GM21515 (cell line): ENCODE results near the gene GCSAML.
"Not testable (repeated sequence)": the region's sequence is repeated elsewhere in the genome, so short reads cannot be mapped to it uniquely, and the experiment has no call there.

Experiments
- ATAC-seq: cut with Tn5 transposase; IDR thresholded peaks from one replicate; pipeline ENCODE4 v1.9.1; 2021; ENCODE audit not compliant: unreplicated experiment

The GCSAML gene

DNA sequence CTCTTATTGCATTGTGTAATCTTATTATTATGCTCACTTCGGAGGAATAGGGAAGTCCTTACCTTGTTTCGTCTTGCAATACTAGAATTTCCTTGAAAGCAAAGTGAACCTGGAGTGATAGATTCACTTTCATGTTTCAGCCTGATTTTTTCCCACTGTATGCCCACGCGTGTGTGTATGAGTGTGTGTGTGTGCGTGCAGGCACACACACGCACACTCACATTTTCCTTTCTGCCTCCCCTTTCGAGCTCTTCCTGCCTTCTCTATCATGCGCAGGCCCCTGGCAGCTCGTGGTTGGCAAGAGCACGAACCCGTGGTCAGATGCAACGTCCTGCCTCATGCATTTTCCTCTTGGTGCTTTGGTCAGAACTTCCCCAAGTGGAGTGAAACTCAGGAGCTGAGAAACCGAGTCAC lies at the start of gene GCSAML:
Gene GCSAML (plus strand): TSS at position 366 of the 414 bp plus-strand sequence. CDS start 58 bp downstream, outside the sequence.
- ATAC-seq: no peak

- ATAC-seq: no peak
Measured at GRCh38 chr1:247500865-247501264, 48.1 kb upstream of the GCSAML start.

GRCh38 chr1:247506831-247507230 lies 42.1 kb upstream of the GCSAML start:
- no peak for ATAC-seq

GRCh38 chr1:247517795-247518612 lies 30.9 kb upstream of the GCSAML start:
- ATAC-seq: no peak

GRCh38 chr1:247518613-247518891 lies 30.4 kb upstream of the GCSAML start:
- no peak for ATAC-seq

GRCh38 chr1:247521886-247522285 lies 27.0 kb upstream of the GCSAML start:
- not testable (repeated sequence) for ATAC-seq

DNA sequence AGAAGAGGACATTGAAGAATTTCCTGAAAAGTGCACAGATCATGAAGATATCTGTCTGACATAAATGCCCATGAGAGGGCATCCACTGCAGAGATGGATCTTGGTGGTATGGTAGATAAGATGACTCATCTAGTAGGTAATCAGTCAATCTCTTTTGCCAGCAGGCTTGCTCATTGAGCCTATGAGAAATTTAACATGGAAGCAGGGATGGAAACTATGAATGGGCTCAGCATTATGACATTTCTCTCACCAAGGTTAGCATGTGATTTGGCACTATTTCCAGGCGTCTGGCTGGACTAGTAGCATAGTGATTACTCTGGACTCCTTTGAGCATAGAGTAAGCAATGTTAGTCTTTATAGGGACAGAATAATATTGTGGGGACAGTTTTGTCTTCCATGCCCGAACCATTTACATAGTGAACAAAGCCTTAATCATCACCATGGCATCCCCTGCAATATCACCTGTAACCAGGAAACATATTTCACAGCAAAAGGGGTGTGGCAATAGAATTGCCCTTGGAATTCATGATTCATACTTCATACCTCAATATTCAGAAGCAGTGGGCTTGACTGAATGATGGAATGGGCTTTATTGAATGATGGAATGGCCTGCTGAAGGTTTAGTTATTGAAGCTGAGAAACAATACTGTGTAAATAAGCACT lies 20.0 kb upstream of the GCSAML start:
- no peak for ATAC-seq

- no peak for ATAC-seq
Measured at GRCh38 chr1:247529771-247530355, 19.1 kb upstream of the GCSAML start.

GRCh38 chr1:247530785-247531184 lies 18.1 kb upstream of the GCSAML start:
- no peak for ATAC-seq

GRCh38 chr1:247531937-247532336 lies 17.0 kb upstream of the GCSAML start:
- no peak for ATAC-seq

DNA sequence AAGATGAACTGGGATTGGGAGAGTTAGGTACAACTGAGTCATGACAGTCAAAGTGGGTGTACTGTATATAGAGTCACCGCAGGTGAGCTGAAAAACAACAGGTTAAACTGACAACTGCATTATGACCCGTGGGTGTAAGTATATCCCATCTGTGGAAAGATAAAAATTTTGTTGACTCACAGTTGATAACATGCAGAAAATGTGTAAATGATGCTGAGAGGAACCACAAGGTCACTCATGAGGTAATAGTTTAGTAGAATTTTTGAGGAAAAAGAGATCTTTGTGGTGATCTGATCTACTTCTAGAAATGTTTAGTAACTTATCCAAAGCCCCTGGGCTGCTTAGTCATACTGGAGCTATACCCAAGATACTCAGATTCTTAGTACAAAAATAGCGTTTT lies 13.5 kb upstream of the GCSAML start:
- no peak for ATAC-seq

DNA sequence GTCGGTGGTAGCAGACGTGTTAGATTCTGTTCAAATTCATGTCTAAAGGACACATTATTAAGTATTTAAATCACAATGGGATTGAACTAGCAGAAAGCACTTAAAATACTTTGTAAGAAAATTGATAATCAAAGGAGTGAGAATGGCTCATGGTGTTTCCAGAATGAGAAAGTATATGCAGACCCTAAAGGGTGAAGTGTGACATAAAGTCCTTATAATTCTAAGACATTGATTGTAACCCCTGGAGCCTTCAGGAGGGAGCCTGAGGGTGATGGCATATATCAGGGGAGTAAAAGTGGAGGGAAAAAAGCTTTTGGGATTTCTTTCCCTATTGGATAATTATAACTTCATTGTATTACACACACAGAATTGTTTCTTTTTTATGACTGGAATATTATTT lies 12.6 kb upstream of the GCSAML start, which contains the start of gene OR2C3:
Gene OR2C3 (minus strand): TSS at position 101 of the 400 bp plus-strand sequence. CDS start 3,929 bp downstream, outside the sequence.
- ATAC-seq: no peak

DNA sequence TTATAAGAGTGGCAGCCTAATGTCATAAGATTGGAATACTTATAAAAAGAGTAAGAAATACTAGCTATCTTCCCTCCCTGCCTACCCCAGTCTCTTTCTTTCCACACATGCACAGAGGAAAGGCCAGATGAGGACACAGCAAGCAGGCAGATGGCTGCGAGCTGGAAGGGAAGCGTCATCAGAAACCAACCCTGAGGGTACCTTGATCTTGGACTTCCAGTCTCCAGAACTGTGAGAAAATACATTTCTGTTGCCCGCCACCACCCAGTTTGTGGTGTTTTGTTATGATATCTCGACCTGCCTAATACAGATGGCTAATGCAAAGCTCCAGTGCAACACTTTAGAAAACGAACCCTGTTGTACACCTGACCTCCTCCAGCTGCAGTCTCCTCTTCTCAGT lies 10.4 kb upstream of the GCSAML start:
- ATAC-seq: no peak

- no peak for ATAC-seq
Measured at GRCh38 chr1:247539215-247539614, 9.7 kb upstream of the GCSAML start.

GRCh38 chr1:247540581-247540980 lies 8.4 kb upstream of the GCSAML start:
- ATAC-seq: no peak

GRCh38 chr1:247542811-247543210 lies 6.1 kb upstream of the GCSAML start:
- ATAC-seq: no peak

GRCh38 chr1:247548092-247548491 lies 842 bp upstream of the GCSAML start:
- no peak for ATAC-seq

- ATAC-seq: no peak
Measured at GRCh38 chr1:247551721-247552120, 2.8 kb downstream of the GCSAML start.

- ATAC-seq: no peak
Measured at GRCh38 chr1:247552231-247552630, 3.3 kb downstream of the GCSAML start.

DNA sequence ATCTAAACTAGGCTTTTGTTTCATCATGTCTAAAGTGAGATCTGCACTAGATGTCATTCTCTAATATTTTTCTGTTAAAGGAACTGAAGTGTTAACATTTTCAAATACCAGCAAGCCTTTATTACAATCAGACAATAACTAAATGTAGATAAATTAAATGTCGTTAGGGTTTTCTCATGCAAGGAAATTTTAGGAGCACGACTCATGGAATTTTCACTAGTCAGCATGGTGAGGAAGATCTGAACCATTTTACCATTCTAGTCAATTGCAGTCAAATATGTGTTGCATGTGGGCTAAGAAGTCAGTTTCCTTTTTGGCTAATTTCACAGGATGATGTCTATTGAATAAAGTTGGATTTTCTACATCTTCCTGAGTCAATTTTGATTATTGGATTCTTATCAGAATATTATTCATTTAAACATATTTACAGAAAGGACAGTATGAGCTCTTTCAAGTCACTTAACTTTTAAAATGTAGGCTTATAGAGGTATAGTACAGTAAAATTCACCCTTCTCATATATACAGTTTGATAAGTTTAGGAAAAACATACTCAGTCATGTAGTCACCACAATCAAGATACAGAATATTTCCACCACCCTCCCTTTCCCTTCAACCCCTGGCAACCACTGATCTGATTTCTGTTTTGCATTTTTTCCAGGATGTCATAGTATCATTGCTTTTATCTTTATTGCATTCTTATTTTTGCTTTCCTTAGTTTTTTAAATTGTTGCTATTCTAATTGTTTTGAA lies 9.2 kb downstream of the GCSAML start:
- no peak for ATAC-seq

DNA sequence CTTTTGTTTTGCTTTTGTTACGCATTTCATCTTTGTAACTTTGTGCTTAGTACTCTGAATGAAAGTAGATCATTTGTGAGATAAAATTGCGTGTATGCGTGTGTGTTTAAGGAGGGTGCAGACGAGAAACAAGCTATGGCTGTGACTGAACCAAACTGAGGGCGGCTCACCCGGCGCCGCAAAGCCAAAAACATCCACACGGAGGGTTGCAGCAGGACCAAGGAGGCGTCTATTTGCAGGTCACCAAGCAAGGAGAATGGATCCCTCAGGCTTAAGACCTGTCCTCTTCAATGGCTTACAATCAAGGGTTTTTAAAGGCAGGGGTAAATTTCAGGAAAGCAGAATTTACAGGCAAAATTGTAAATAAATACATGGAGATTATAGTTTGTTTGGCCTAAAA lies 12.8 kb downstream of the GCSAML start:
- no peak for ATAC-seq
